GM12878 (cell line): Measurements from ENCODE around the gene VPS18. TPM values are rescaled to one million over a fixed set of nuclear protein-coding genes. Genes with fewer than 3 reads are reported as not detected.

Experiments
- CHD2 ChIP-seq: IDR thresholded peaks from 2 replicates; pipeline ENCODE4 v1.6.1; 2011; ENCODE audit warnings: low read depth, low read length, improper control_type of control experiment, borderline replicate concordance
- EGR1 ChIP-seq, 2 experiments: IDR thresholded peaks; 1 replicate in 1 of 2; 2 replicates in 1 of 2; pipeline ENCODE4 v1.6.1; 2011 to 2012; ENCODE audit warnings: low read depth in 2 of 2, low read length in 2 of 2, borderline replicate concordance in 1 of 2, mild to moderate bottlenecking in 1 of 2, moderate library complexity in 1 of 2
- GABPA ChIP-seq: IDR thresholded peaks from 2 replicates; pipeline ENCODE4 v1.6.1; 2014; ENCODE audit warnings: antibody characterized with exemption, low read depth, mild to moderate bottlenecking, inconsistent platforms
- POLR2AphosphoS2 ChIP-seq: IDR thresholded peaks from 2 replicates; pipeline ENCODE4 v1.6.1; 2011; ENCODE audit warnings: low read depth, mild to moderate bottlenecking, low read length, improper control_type of control experiment, moderate library complexity
- RFX5 ChIP-seq: IDR thresholded peaks from 2 replicates; pipeline ENCODE4 v1.6.1; 2011; ENCODE audit warnings: low read depth, low read length, improper control_type of control experiment
- SMARCA5 ChIP-seq: fragments of 450-650 bp; IDR thresholded peaks from 2 replicates; pipeline ENCODE4 v1.6.1; 2017; ENCODE audit warnings: mild to moderate bottlenecking
- ZNF24 ChIP-seq: fragments of 450-650 bp; IDR thresholded peaks from 2 replicates; pipeline ENCODE4 v1.6.1; 2017; ENCODE audit warnings: antibody characterized with exemption, mild to moderate bottlenecking
- polyA plus RNA-seq, 11 experiments: library from polyadenylated mRNA; depleted of rRNA in 4 of 11; unstranded in 6 of 11; stranded (reverse) in 5 of 11; fragments of >200 nt; fragmentation: Nextera tagmentation in 4 of 11; fragmentation: Illumina TruSeq in 1 of 11; extraction: Ambion mirVana in 4 of 11; extraction: Trizol in 1 of 11; gene quantifications; 1 replicate in 1 of 11; 2 replicates in 10 of 11; pipeline versions ENCODE4 v1.2.1 to v1.2.3, GENCODE V29; 2011 to 2016; ENCODE audit warnings: inconsistent platforms in 2 of 11, missing spikeins in 2 of 11, low read depth in 1 of 11
- total RNA-seq, 4 experiments: library from RNA; depleted of rRNA in 3 of 4; stranded (reverse); fragments of >200 nt in 3 of 4; fragmentation: Illumina TruSeq in 1 of 4; extraction: Trizol in 1 of 4; gene quantifications; 2 replicates each; pipeline versions ENCODE4 v1.2.1 to v1.2.3, GENCODE V29; 2013 to 2021
- TF ChIP-seq, protein P1 (sequence below): fragments of 450-650 bp; formaldehyde crosslinking; IDR thresholded peaks from 2 replicates; pipeline ENCODE4 v1.4.0; 2020; ENCODE audit warnings: mild to moderate bottlenecking, moderate library complexity
- TF ChIP-seq, protein P2 (sequence below): IDR thresholded peaks from 2 replicates; pipeline ENCODE4 v1.6.1; 2011; ENCODE audit warnings: mild to moderate bottlenecking, low read depth, low read length, moderate library complexity; ENCODE audit not compliant: insufficient replicate concordance
- TF ChIP-seq, protein P3 (sequence below), 3 experiments: IDR thresholded peaks in 2 of 3; conservative IDR thresholded peaks in 1 of 3; 2 replicates each; pipeline ENCODE4 v1.5.1; 2011; ENCODE audit warnings: low read depth in 3 of 3, low read length in 3 of 3, mild to moderate bottlenecking in 3 of 3, control low read depth in 2 of 3, moderate library complexity in 2 of 3, inconsistent platforms in 1 of 3, mixed read lengths in 1 of 3; ENCODE audit not compliant: control insufficient read depth in 2 of 3, insufficient read depth in 1 of 3; ENCODE audit errors: extremely low read depth in 1 of 3
- TF ChIP-seq, protein P4 (sequence below): fragments of 450-650 bp; conservative IDR thresholded peaks from 2 replicates; pipeline ENCODE4 v1.6.1; 2017; ENCODE audit warnings: mild to moderate bottlenecking, moderate library complexity
- TF ChIP-seq, protein P5 (sequence below): IDR thresholded peaks from 2 replicates; pipeline ENCODE4 v1.6.1; 2012; ENCODE audit warnings: low read depth, low read length, improper control_type of control experiment
- TF ChIP-seq, protein P6 (sequence below): fragments of 450-650 bp; formaldehyde crosslinking; IDR thresholded peaks from 2 replicates; pipeline ENCODE4 v1.4.0; 2022; ENCODE audit warnings: mild to moderate bottlenecking, moderate library complexity

VPS18 gene
- total and polyA plus RNA-seq, 10 of the 15 experiments (the other 5 are each of a cell fraction or from before 2014, with no cell fraction given) = 0.71 to 20.4 (median 10.6) TPM

DNA sequence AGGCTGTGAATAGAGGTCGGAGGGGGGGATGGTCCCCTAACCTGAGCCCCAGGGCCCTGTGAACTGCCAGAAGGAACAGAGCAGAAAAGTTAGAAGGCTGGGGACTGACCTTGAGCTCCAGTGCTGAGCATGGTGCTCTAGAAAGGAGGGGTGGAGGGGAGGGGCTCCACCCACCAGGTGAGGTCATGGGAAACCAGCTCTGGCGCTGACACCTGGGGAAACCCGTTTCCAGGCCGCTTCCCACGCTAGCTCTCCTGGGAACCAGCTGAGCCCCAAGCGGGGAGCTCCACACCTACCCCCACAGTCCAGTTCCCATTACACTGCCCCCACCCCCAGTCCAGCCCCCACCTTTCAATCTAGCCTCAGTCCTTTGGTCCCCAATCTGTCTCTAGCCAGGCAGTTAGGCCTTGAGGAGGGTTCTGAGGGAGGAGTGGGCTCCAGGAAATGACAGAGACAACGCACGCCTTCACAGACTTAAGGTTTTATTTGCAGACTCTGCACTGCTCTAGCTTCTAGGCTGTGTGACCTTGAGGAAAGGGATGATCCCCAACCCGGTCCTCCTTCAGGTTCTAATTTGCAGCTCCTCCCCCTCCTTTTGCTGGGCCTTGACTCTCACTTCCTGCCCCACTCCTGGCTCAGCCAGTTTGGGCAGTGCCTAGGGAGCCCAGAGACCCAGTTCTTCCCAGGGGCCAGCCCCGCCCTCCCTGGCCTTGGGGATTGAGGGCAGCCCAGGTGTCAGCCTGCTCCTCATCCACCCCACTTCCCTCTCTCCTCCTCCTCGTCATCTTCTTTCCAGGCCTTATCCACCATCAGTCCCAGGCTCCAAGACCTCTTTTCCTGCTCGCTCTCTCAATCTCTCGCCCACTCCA is 22.3 kb upstream of the VPS18 start (continued):
- TF ChIP-seq, protein P1, sequence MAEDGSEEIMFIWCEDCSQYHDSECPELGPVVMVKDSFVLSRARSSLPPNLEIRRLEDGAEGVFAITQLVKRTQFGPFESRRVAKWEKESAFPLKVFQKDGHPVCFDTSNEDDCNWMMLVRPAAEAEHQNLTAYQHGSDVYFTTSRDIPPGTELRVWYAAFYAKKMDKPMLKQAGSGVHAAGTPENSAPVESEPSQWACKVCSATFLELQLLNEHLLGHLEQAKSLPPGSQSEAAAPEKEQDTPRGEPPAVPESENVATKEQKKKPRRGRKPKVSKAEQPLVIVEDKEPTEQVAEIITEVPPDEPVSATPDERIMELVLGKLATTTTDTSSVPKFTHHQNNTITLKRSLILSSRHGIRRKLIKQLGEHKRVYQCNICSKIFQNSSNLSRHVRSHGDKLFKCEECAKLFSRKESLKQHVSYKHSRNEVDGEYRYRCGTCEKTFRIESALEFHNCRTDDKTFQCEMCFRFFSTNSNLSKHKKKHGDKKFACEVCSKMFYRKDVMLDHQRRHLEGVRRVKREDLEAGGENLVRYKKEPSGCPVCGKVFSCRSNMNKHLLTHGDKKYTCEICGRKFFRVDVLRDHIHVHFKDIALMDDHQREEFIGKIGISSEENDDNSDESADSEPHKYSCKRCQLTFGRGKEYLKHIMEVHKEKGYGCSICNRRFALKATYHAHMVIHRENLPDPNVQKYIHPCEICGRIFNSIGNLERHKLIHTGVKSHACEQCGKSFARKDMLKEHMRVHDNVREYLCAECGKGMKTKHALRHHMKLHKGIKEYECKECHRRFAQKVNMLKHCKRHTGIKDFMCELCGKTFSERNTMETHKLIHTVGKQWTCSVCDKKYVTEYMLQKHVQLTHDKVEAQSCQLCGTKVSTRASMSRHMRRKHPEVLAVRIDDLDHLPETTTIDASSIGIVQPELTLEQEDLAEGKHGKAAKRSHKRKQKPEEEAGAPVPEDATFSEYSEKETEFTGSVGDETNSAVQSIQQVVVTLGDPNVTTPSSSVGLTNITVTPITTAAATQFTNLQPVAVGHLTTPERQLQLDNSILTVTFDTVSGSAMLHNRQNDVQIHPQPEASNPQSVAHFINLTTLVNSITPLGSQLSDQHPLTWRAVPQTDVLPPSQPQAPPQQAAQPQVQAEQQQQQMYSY (CRISPR knock-in tag) = no peak
- TF ChIP-seq RFX5 (0 out of 2 replicates have a peak, but pooled peaks have one; percentile 39), GABPA (no peak), POLR2AphosphoS2 (peak; percentile 53; the same call in 1 of the 2 replicates), SMARCA5 (peak; percentile 8; the same call in 1 of the 2 replicates), CHD2 (peak; percentile 63), ZNF24 (0 out of 2 replicates have a peak, but pooled peaks have one; percentile 5), EGR1 (IDR thresholded peaks at IDR 0.05; ENCODE audit: borderline replicate concordance in 1 of 2, low read depth in 2 of 2, low read length in 2 of 2) (peak in 1 of 2 experiments; percentile 84; a peak in 2 of 3 replicates)
- TF ChIP-seq, protein P2, sequence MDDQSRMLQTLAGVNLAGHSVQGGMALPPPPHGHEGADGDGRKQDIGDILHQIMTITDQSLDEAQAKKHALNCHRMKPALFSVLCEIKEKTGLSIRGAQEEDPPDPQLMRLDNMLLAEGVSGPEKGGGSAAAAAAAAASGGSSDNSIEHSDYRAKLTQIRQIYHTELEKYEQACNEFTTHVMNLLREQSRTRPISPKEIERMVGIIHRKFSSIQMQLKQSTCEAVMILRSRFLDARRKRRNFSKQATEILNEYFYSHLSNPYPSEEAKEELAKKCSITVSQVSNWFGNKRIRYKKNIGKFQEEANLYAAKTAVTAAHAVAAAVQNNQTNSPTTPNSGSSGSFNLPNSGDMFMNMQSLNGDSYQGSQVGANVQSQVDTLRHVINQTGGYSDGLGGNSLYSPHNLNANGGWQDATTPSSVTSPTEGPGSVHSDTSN = no peak
- TF ChIP-seq, protein P3, sequence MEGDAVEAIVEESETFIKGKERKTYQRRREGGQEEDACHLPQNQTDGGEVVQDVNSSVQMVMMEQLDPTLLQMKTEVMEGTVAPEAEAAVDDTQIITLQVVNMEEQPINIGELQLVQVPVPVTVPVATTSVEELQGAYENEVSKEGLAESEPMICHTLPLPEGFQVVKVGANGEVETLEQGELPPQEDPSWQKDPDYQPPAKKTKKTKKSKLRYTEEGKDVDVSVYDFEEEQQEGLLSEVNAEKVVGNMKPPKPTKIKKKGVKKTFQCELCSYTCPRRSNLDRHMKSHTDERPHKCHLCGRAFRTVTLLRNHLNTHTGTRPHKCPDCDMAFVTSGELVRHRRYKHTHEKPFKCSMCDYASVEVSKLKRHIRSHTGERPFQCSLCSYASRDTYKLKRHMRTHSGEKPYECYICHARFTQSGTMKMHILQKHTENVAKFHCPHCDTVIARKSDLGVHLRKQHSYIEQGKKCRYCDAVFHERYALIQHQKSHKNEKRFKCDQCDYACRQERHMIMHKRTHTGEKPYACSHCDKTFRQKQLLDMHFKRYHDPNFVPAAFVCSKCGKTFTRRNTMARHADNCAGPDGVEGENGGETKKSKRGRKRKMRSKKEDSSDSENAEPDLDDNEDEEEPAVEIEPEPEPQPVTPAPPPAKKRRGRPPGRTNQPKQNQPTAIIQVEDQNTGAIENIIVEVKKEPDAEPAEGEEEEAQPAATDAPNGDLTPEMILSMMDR (IDR thresholded peaks at IDR 0.05 in 2 of 3, conservative IDR thresholded peaks at IDR 0.05 in 1 of 3; ENCODE audit: control insufficient read depth in 2 of 3, extremely low read depth in 1 of 3, insufficient read depth in 1 of 3, low read depth in 3 of 3, low read length in 3 of 3) = no peak
- TF ChIP-seq, protein P4, sequence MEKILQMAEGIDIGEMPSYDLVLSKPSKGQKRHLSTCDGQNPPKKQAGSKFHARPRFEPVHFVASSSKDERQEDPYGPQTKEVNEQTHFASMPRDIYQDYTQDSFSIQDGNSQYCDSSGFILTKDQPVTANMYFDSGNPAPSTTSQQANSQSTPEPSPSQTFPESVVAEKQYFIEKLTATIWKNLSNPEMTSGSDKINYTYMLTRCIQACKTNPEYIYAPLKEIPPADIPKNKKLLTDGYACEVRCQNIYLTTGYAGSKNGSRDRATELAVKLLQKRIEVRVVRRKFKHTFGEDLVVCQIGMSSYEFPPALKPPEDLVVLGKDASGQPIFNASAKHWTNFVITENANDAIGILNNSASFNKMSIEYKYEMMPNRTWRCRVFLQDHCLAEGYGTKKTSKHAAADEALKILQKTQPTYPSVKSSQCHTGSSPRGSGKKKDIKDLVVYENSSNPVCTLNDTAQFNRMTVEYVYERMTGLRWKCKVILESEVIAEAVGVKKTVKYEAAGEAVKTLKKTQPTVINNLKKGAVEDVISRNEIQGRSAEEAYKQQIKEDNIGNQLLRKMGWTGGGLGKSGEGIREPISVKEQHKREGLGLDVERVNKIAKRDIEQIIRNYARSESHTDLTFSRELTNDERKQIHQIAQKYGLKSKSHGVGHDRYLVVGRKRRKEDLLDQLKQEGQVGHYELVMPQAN = no peak
- TF ChIP-seq, protein P5, sequence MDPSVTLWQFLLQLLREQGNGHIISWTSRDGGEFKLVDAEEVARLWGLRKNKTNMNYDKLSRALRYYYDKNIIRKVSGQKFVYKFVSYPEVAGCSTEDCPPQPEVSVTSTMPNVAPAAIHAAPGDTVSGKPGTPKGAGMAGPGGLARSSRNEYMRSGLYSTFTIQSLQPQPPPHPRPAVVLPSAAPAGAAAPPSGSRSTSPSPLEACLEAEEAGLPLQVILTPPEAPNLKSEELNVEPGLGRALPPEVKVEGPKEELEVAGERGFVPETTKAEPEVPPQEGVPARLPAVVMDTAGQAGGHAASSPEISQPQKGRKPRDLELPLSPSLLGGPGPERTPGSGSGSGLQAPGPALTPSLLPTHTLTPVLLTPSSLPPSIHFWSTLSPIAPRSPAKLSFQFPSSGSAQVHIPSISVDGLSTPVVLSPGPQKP = 0 out of 2 replicates have a peak, but pooled peaks have one; percentile 25
- TF ChIP-seq, protein P6, sequence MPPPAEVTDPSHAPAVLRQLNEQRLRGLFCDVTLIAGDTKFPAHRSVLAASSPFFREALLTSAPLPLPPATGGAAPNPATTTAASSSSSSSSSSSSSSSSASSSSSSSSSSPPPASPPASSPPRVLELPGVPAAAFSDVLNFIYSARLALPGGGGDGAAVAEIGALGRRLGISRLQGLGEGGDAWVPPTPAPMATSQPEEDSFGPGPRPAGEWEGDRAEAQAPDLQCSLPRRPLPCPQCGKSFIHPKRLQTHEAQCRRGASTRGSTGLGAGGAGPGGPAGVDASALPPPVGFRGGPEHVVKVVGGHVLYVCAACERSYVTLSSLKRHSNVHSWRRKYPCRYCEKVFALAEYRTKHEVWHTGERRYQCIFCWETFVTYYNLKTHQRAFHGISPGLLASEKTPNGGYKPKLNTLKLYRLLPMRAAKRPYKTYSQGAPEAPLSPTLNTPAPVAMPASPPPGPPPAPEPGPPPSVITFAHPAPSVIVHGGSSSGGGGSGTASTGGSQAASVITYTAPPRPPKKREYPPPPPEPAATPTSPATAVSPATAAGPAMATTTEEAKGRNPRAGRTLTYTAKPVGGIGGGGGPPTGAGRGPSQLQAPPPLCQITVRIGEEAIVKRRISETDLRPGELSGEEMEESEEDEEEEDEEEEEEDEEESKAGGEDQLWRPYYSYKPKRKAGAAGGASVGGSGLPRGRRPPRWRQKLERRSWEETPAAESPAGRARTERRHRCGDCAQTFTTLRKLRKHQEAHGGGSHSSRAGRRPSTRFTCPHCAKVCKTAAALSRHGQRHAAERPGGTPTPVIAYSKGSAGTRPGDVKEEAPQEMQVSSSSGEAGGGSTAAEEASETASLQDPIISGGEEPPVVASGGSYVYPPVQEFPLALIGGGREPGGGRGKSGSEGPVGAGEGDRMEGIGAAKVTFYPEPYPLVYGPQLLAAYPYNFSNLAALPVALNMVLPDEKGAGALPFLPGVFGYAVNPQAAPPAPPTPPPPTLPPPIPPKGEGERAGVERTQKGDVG (CRISPR knock-in tag) = peak; percentile 68; the same call in 1 of the 2 replicates
